ENCODE measurements around the gene KDM4B. TPM values are rescaled to one million over a fixed set of nuclear protein-coding genes. Genes with fewer than 3 reads are reported as not detected.

Gene KDM4B
- total RNA-seq, 4 donors from 2014 or later, result 29.2 to 43.8 (median 38.7) TPM

DNA sequence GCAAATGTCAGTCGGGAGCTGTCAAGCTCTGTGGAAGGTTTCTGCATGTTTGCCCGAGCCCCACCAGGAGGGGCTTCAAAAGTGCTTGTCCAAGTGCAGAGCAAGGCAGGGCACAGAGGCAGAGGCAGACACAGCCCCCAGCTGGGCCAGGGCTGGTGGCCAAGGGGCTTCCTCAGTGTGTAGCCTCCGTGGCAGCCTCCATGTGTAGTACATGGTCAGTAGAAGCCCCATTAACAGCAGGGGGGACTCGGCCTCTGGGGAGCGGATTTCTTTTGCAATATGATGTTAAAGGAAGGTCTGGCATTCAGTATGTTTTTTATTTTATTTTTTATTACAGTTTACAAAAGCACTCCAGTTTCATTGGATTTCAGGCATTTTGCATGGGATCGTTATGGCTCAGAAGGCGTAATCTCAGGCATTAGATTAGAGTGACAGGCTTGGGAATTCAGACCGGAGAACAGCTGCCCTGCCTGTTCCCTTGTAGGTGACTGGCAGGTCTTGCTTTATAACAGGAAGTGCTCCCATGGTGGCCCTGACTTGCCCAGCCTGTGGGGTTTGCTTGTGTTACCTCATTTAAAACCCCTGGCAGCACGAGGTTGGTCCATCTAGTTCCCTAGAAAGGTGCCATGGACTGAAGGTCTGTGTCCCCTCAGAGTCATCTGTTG is 129.2 kb downstream of the KDM4B start:
- Histone ChIP-seq H3K9me3 (peaks cover 0 to 36% (median 0%) of the 10 kb centered on the region in 3 donors), H3K4me3 (no peak overlapping the region), H3K27me3 (no peaks in the 10 kb centered on the region), H3K36me3 (peaks cover 0 to 56% of the 10 kb centered on the region in 2 donors), H3K27ac (no peak overlapping the region), H3K4me1 (peaks cover 0 to 24% (median 8%) of the 10 kb centered on the region in 3 donors)
- TF ChIP-seq EP300 (IDR thresholded peaks at IDR 0.05) (no peak), POLR2A (IDR thresholded peaks at IDR 0.05) (no peak), POLR2AphosphoS5 (IDR thresholded peaks at IDR 0.05) (no peak)
- TF ChIP-seq, protein P1, sequence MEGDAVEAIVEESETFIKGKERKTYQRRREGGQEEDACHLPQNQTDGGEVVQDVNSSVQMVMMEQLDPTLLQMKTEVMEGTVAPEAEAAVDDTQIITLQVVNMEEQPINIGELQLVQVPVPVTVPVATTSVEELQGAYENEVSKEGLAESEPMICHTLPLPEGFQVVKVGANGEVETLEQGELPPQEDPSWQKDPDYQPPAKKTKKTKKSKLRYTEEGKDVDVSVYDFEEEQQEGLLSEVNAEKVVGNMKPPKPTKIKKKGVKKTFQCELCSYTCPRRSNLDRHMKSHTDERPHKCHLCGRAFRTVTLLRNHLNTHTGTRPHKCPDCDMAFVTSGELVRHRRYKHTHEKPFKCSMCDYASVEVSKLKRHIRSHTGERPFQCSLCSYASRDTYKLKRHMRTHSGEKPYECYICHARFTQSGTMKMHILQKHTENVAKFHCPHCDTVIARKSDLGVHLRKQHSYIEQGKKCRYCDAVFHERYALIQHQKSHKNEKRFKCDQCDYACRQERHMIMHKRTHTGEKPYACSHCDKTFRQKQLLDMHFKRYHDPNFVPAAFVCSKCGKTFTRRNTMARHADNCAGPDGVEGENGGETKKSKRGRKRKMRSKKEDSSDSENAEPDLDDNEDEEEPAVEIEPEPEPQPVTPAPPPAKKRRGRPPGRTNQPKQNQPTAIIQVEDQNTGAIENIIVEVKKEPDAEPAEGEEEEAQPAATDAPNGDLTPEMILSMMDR (IDR thresholded peaks at IDR 0.05), result no peak
- ATAC-seq, result no peak
- 100% methylated on average over 4 to 5 of the region's 9 CpGs for WGBS, 2 donors (ENCODE audit: low coverage in 1 of 2)

DNA sequence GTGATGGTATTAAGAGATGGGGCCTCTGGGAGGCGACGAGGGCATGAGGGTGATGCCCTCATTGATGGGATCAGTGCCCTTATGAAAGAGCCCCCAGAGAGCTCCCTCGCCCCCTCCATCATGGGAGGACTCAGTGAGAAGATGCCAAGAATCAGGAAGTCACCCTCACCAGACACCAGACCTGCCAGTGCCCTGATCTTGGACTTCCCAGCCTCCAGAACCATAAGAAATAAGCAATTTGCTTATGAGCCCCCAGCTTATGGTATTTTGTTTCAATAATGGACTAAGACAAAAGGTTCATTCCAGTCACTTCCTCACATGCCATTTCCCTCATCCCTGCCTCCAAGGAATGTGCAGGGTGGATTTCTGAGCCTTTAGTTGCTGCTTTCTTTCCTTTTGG is 129.7 kb downstream of the KDM4B start:
- H3K27ac ChIP-seq, result no peak overlapping the region
- H3K4me3 ChIP-seq, result no peak overlapping the region
- peaks cover 0 to 56% of the 10 kb centered on the region in 2 donors for H3K36me3 ChIP-seq
- no peak for ATAC-seq
- peaks cover 0 to 24% (median 14%) of the 10 kb centered on the region in 3 donors for H3K4me1 ChIP-seq
- TF ChIP-seq, protein P1 (IDR thresholded peaks at IDR 0.05), result no peak
- no peak for TF ChIP-seq POLR2A (IDR thresholded peaks at IDR 0.05)
- WGBS, 2 donors (ENCODE audit: low coverage in 1 of 2), result no CpG with 5 or more reads among the region's 3 CpGs
- peaks cover 0 to 36% (median 0%) of the 10 kb centered on the region in 3 donors for H3K9me3 ChIP-seq
- no peaks in the 10 kb centered on the region for H3K27me3 ChIP-seq

DNA sequence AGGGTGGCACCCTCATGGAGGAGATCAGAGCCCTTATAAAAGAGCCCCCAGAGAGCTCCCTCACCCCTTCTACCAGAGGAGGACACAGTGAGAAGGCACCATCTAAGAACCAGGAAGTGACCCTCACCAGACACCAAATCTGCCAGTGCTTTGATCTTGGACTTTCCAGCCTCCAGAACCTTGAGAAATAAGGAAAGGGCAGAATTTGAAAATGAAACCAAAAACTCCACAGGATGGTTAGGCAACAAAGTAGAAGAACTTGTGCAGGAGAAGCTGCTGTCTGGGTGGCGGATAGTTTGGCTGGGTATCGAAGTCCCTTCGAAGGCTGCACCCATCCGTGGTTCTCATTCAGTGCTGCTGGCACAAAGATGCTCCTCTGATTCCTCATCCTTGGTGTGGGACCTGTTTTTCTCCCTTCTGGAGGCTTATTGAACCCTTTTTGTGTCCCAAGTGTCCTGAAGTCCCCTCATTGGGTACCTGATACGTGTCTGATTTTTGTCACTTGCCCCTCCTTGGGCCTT is 130.8 kb downstream of the KDM4B start:
- H3K9me3 ChIP-seq, result peaks cover 0 to 36% (median 0%) of the 10 kb centered on the region in 3 donors
- H3K4me1 ChIP-seq, result peaks cover 0 to 33% (median 20%) of the 10 kb centered on the region in 3 donors
- no peak for ATAC-seq
- TF ChIP-seq, protein P1 (IDR thresholded peaks at IDR 0.05), result no peak
- TF ChIP-seq POLR2A (IDR thresholded peaks at IDR 0.05) (no peak), EP300 (IDR thresholded peaks at IDR 0.05) (no peak), POLR2AphosphoS5 (IDR thresholded peaks at IDR 0.05) (no peak)
- peaks cover 0 to 56% of the 10 kb centered on the region in 2 donors for H3K36me3 ChIP-seq
- 100% methylated on average over 4 of the region's 5 CpGs for WGBS, 2 donors (ENCODE audit: low coverage in 1 of 2)
- H3K27ac ChIP-seq, result no peak overlapping the region
- no peaks in the 10 kb centered on the region for H3K27me3 ChIP-seq
- no peak overlapping the region for H3K4me3 ChIP-seq

DNA sequence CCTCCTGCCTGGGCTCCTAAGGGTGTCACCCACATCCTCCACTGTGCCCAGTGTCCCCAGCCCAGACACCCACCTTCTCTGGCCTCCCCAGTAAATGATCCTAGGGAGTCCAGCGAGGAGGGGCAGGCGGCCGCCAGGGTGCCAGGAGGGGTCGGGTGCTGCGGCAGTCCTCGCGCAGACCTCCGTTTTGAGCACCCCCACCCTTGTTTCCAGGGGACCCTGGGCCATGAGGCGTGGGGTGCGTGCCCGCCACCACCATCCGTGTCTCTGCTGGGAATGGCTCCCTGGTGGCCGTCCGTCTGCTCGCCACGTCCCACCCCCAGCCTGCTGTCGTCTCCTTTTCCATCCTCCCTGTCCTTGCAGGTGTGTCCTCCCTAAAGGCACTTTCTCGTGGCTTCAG is 133.0 kb downstream of the KDM4B start:
- Histone ChIP-seq H3K9me3 (peaks cover 0 to 36% (median 0%) of the 10 kb centered on the region in 3 donors), H3K27me3 (no peaks in the 10 kb centered on the region), H3K4me1 (peaks cover 0 to 44% (median 20%) of the 10 kb centered on the region in 3 donors), H3K36me3 (peaks cover 0 to 49% of the 10 kb centered on the region in 2 donors), H3K27ac (peak overlapping the region in 1 of 4 donors; percentile 70), H3K4me3 (no peak overlapping the region)
- no peak for ATAC-seq
- TF ChIP-seq POLR2A (IDR thresholded peaks at IDR 0.05) (no peak), POLR2AphosphoS5 (IDR thresholded peaks at IDR 0.05) (no peak)
- TF ChIP-seq, protein P1 (IDR thresholded peaks at IDR 0.05), result no peak
- 88 to 95% methylated on average over 6 to 16 of the region's 18 CpGs for WGBS, 2 donors (ENCODE audit: low coverage in 1 of 2)

DNA sequence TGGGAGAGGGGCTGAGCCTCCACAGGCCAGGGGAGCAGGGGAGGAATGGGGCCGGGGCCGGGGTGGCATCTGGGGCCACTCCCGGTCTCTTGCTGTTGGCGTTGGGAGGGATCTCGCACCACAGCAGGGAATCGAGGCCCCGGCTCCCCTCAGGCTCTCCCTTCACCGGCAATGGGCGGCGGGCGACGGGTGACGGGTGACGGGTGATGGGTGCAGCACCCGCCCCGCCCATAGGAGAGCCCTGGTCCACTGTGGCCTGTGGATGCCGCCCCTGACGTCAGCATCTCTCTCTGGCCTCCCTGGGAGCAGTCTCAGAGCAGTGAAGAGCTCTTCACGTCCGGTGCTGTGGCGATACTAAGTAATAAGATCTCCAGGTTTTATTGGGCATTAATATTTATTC is 133.6 kb downstream of the KDM4B start:
- ATAC-seq, result no peak
- TF ChIP-seq POLR2AphosphoS5 (IDR thresholded peaks at IDR 0.05) (no peak), EP300 (IDR thresholded peaks at IDR 0.05) (no peak), POLR2A (IDR thresholded peaks at IDR 0.05) (no peak)
- TF ChIP-seq, protein P1 (IDR thresholded peaks at IDR 0.05), result no peak
- Histone ChIP-seq H3K9me3 (peaks cover 0 to 31% (median 0%) of the 10 kb centered on the region in 3 donors), H3K4me1 (peaks cover 0 to 47% (median 20%) of the 10 kb centered on the region in 3 donors), H3K27me3 (no peaks in the 10 kb centered on the region), H3K4me3 (no peak overlapping the region), H3K27ac (peak overlapping the region in 2 of 4 donors; percentile 56 to 70), H3K36me3 (peaks cover 0 to 49% of the 10 kb centered on the region in 2 donors)
- WGBS, 2 donors (ENCODE audit: low coverage in 1 of 2), result 59 to 75% methylated on average over 3 to 6 of the region's 21 CpGs

Measured in gastroesophageal sphincter (tissue), 4 donors.